PC-3 (cell line): ENCODE measurements around the gene FGF12. TPM values are rescaled to one million over a fixed set of nuclear protein-coding genes. Genes with fewer than 3 reads are reported as not detected.

Experiments
- ATAC-seq: fragments of 200-7000 bp; cut with Tn5 transposase; 2 replicates; pipeline ENCODE4 v1.9.1; 2020; ENCODE audit warnings: mild to moderate bottlenecking, moderate library complexity
- BruUV-seq: library from RNA; stranded (reverse); fragments of 400-500 nt; replicated peaks from 2 replicates; lab custom pipeline; 2021; lab: Mats Ljungman, UMichigan
- CTCF ChIA-PET: fragments of 300-600 bp; sonication (Branson Sonifier 250); formaldehyde crosslinking; loops from one replicate; lab custom pipeline; 2022; ENCODE audit warnings: antibody characterized with exemption; lab: Charles Lee
- POLR2A ChIA-PET: fragments of 300-600 bp; sonication (Branson Sonifier 250); formaldehyde crosslinking; loops from one replicate; lab custom pipeline; 2022; ENCODE audit warnings: antibody characterized with exemption; ENCODE audit not compliant: unreplicated experiment; lab: Charles Lee
- DNase-seq: peaks from one replicate; pipeline ENCODE4 v3.0.0-alpha.2; 2015
- H2AFZ ChIP-seq: fragments of 300-600 bp; sonication (generic); 2 replicates; pipeline ENCODE4 v1.6.0; 2016; ENCODE audit warnings: antibody characterized with exemption, low read length
- H3F3A ChIP-seq: fragments of 300-600 bp; sonication (generic); one replicate; pipeline ENCODE4 v1.6.0; 2017; ENCODE audit warnings: antibody characterized with exemption, low read length, control low read depth, mild to moderate bottlenecking; ENCODE audit not compliant: unreplicated experiment
- H3K27ac ChIP-seq: fragments of 300-600 bp; sonication (generic); 2 replicates; pipeline ENCODE4 v1.5.1; 2016; ENCODE audit warnings: mild to moderate bottlenecking, low read length
- H3K27me3 ChIP-seq: fragments of 300-600 bp; sonication (generic); 2 replicates; pipeline ENCODE4 v1.6.1; 2016; ENCODE audit warnings: low read length, mixed read lengths
- H3K36me3 ChIP-seq: fragments of 300-600 bp; sonication (generic); 2 replicates; pipeline ENCODE4 v1.6.1; 2016; ENCODE audit warnings: low read depth, mixed run types, low read length, mixed read lengths
- H3K4me1 ChIP-seq: fragments of 300-600 bp; sonication (generic); 2 replicates; pipeline ENCODE4 v1.5.1; 2016; ENCODE audit warnings: low read length; ENCODE audit not compliant: insufficient read depth
- H3K4me2 ChIP-seq: fragments of 300-600 bp; sonication (generic); 2 replicates; pipeline ENCODE4 v1.6.0; 2016; ENCODE audit warnings: low read length
- H3K4me3 ChIP-seq: fragments of 300-600 bp; sonication (generic); 2 replicates; pipeline ENCODE4 v1.5.1; 2016; ENCODE audit warnings: mild to moderate bottlenecking, low read length, mixed read lengths
- H3K79me2 ChIP-seq: fragments of 300-600 bp; sonication (generic); 2 replicates; pipeline ENCODE4 v1.6.1; 2017; ENCODE audit warnings: low read length, mixed read lengths
- H3K9ac ChIP-seq: fragments of 300-600 bp; sonication (generic); 2 replicates; pipeline ENCODE4 v1.6.0; 2016; ENCODE audit warnings: mild to moderate bottlenecking, low read length
- H3K9me2 ChIP-seq: fragments of 300-600 bp; sonication (generic); replicated peaks from 2 replicates; pipeline ENCODE4 v1.6.1; 2016; ENCODE audit warnings: mixed run types, low read length, mixed read lengths
- H3K9me3 ChIP-seq: fragments of 300-600 bp; sonication (generic); 2 replicates; pipeline ENCODE4 v1.6.1; 2016; ENCODE audit warnings: low read length, mixed read lengths
- H4K20me1 ChIP-seq: fragments of 300-600 bp; sonication (generic); 2 replicates; pipeline ENCODE4 v1.6.1; 2016; ENCODE audit warnings: low read length, mixed read lengths
- EZH2 ChIP-seq: fragments of 300-600 bp; sonication (generic); IDR thresholded peaks from one replicate; pipeline ENCODE4 v1.6.1; 2017; ENCODE audit warnings: antibody characterized with exemption, mild to moderate bottlenecking, low read length; ENCODE audit not compliant: unreplicated experiment
- EZH2phosphoT487 ChIP-seq: fragments of 300-600 bp; sonication (generic); IDR thresholded peaks from 2 replicates; pipeline ENCODE4 v1.6.1; 2018; ENCODE audit warnings: mild to moderate bottlenecking, antibody characterized with exemption, low read length, borderline replicate concordance
- intact Hi-C: fragments of 100-400 bp; cut with micrococcal nuclease; formaldehyde crosslinking; loops from 2 replicates; pipeline ENCODE4 v1.9.0; 2023
- total RNA-seq: library from RNA; depleted of rRNA; stranded (reverse); fragments of >200 nt; gene quantifications from 2 replicates; pipeline ENCODE4 v1.2.3, GENCODE V29; 2014
- TF ChIP-seq, protein P1 (sequence below): fragments of 300-600 bp; sonication (generic); conservative IDR thresholded peaks from 2 replicates; pipeline ENCODE4 v1.5.1; 2017; ENCODE audit warnings: antibody characterized with exemption, low read depth, mild to moderate bottlenecking, low read length

FGF12 gene
- total RNA-seq, 1 experiment from 2014 or later, result not detected

DNA sequence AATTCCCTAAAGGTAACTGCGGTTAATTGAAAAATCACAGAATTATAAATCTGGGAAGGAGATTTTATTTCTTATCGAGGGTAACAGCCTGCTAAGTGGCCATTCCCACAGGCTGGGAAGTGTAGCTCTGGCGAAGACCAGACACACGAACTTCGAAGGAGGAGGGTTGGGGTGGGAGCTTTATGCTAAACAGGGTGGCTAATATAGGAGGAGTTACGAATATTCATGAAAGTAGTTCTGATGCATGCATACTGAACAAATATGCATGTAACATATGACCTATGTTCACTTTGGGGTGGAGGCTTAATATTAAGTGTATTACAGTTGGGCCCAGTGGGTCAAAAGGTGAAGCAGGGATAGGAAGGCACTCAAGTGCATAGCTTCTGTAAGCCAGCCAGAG is 221.6 kb downstream of the FGF12 start:
- Histone ChIP-seq H3K27me3 (peaks cover 55% of the 10 kb centered on the region), H3F3A (no peaks in the 10 kb centered on the region), H3K9ac (no peak overlapping the region), H3K36me3 (no peaks in the 10 kb centered on the region), H3K27ac (no peak overlapping the region), H3K4me3 (no peak overlapping the region), H3K4me1 (no peaks in the 10 kb centered on the region), H3K4me2 (no peak overlapping the region), H3K9me2 (no peaks in the 10 kb centered on the region), H3K79me2 (no peaks in the 10 kb centered on the region), H3K9me3 (no peaks in the 10 kb centered on the region), H4K20me1 (no peaks in the 10 kb centered on the region), H2AFZ (no peak overlapping the region)
- DNase-seq, result no peak
- CTCF ChIA-PET, result no interaction called here
- POLR2A ChIA-PET, result no interaction called here
- intact Hi-C loops, result no loop called here
- BruUV-seq, result no TSS peak
- ATAC-seq, result no peak
- TF ChIP-seq EZH2phosphoT487 (no peak), EZH2 (no peak)
- TF ChIP-seq, protein P1, sequence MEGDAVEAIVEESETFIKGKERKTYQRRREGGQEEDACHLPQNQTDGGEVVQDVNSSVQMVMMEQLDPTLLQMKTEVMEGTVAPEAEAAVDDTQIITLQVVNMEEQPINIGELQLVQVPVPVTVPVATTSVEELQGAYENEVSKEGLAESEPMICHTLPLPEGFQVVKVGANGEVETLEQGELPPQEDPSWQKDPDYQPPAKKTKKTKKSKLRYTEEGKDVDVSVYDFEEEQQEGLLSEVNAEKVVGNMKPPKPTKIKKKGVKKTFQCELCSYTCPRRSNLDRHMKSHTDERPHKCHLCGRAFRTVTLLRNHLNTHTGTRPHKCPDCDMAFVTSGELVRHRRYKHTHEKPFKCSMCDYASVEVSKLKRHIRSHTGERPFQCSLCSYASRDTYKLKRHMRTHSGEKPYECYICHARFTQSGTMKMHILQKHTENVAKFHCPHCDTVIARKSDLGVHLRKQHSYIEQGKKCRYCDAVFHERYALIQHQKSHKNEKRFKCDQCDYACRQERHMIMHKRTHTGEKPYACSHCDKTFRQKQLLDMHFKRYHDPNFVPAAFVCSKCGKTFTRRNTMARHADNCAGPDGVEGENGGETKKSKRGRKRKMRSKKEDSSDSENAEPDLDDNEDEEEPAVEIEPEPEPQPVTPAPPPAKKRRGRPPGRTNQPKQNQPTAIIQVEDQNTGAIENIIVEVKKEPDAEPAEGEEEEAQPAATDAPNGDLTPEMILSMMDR, result no peak

- Histone ChIP-seq H3K79me2 (no peaks in the 10 kb centered on the region), H3F3A (no peaks in the 10 kb centered on the region), H3K4me2 (no peak overlapping the region), H3K36me3 (no peaks in the 10 kb centered on the region), H3K9ac (no peak overlapping the region), H3K9me3 (no peaks in the 10 kb centered on the region), H3K27ac (no peak overlapping the region), H2AFZ (no peak overlapping the region), H3K27me3 (peaks cover 60% of the 10 kb centered on the region), H3K9me2 (no peaks in the 10 kb centered on the region), H4K20me1 (no peaks in the 10 kb centered on the region), H3K4me1 (no peaks in the 10 kb centered on the region), H3K4me3 (no peak overlapping the region)
- BruUV-seq, result no TSS peak
- DNase-seq (no peak), ATAC-seq (no peak)
- ChIA-PET CTCF (no interaction called here), POLR2A (no interaction called here)
- TF ChIP-seq, protein P1, result no peak
- TF ChIP-seq EZH2 (no peak), EZH2phosphoT487 (no peak)
- intact Hi-C loops, result no loop called here
Measured at GRCh38 chr3:192501401-192501800, 225.9 kb downstream of the FGF12 start.

GRCh38 chr3:192496905-192497587 is 230.3 kb downstream of the FGF12 start:
- ATAC-seq (no peak), DNase-seq (no peak)
- Histone ChIP-seq H3K9me2 (no peaks in the 10 kb centered on the region), H3K27me3 (peaks cover 37% of the 10 kb centered on the region), H3K36me3 (no peaks in the 10 kb centered on the region), H3K9ac (no peak overlapping the region), H3K27ac (no peak overlapping the region), H3F3A (no peaks in the 10 kb centered on the region), H3K4me1 (no peaks in the 10 kb centered on the region), H3K9me3 (no peaks in the 10 kb centered on the region), H4K20me1 (no peaks in the 10 kb centered on the region), H3K4me2 (no peak overlapping the region), H2AFZ (no peak overlapping the region), H3K4me3 (no peak overlapping the region), H3K79me2 (no peaks in the 10 kb centered on the region)
- ChIA-PET POLR2A (no interaction called here), CTCF (no interaction called here)
- TF ChIP-seq, protein P1, result no peak
- no peak for TF ChIP-seq EZH2phosphoT487
- TF ChIP-seq EZH2, result no peak
- BruUV-seq, result no TSS peak
- intact Hi-C loops, result no loop called here
